HUES48 (cell line): ENCODE data around the gene ATP5ME.

Experiments
- H3K27ac ChIP-seq: one replicate; pipeline ENCODE4 v1.7.0; 2013; ENCODE audit warnings: low read depth, low read length, inconsistent platforms
- H3K27me3 ChIP-seq: 2 replicates; pipeline ENCODE4 v1.6.1; 2013; ENCODE audit warnings: mild to moderate bottlenecking, low read length; ENCODE audit not compliant: control insufficient read depth, insufficient read depth
- H3K36me3 ChIP-seq: 2 replicates; pipeline ENCODE4 v1.6.1; 2013; ENCODE audit warnings: low read length; ENCODE audit not compliant: control insufficient read depth, insufficient read depth
- H3K4me1 ChIP-seq: 2 replicates; pipeline ENCODE4 v1.6.1; 2013; ENCODE audit warnings: mild to moderate bottlenecking, low read length; ENCODE audit not compliant: control insufficient read depth, insufficient read depth
- H3K4me3 ChIP-seq: 2 replicates; pipeline ENCODE4 v1.5.1; 2013; ENCODE audit warnings: mild to moderate bottlenecking, low read depth, low read length
- H3K9ac ChIP-seq: 2 replicates; pipeline ENCODE4 v1.6.1; 2013; ENCODE audit warnings: mild to moderate bottlenecking, low read depth, low read length, moderate library complexity
- H3K9me3 ChIP-seq: 2 replicates; pipeline ENCODE4 v1.6.1; 2013; ENCODE audit warnings: low read length; ENCODE audit not compliant: control insufficient read depth, insufficient read depth

Gene ATP5ME

GRCh38 chr4:657338-657833, 16.7 kb downstream of the ATP5ME start:
- Histone ChIP-seq H3K9me3 (no peaks in the 10 kb centered on the region), H3K9ac (no peak overlapping the region), H3K27me3 (no peaks in the 10 kb centered on the region), H3K4me3 (no peak overlapping the region), H3K36me3 (no peaks in the 10 kb centered on the region), H3K4me1 (no peaks in the 10 kb centered on the region), H3K27ac (no peak overlapping the region)

- Histone ChIP-seq H3K4me1 (no peaks in the 10 kb centered on the region), H3K4me3 (no peak overlapping the region), H3K27ac (no peak overlapping the region), H3K9ac (no peak overlapping the region), H3K36me3 (no peaks in the 10 kb centered on the region), H3K9me3 (no peaks in the 10 kb centered on the region), H3K27me3 (no peaks in the 10 kb centered on the region)
These were observed 17.4 kb downstream of the ATP5ME start for GRCh38 chr4:656436-657337.

GRCh38 chr4:655464-656151, 18.5 kb downstream of the ATP5ME start:
- Histone ChIP-seq H3K36me3 (no peaks in the 10 kb centered on the region), H3K9ac (no peak overlapping the region), H3K4me1 (no peaks in the 10 kb centered on the region), H3K4me3 (no peak overlapping the region), H3K27ac (no peak overlapping the region), H3K9me3 (no peaks in the 10 kb centered on the region), H3K27me3 (no peaks in the 10 kb centered on the region)

GRCh38 chr4:654871-655463, 19.1 kb downstream of the ATP5ME start:
- Histone ChIP-seq H3K27ac (no peak overlapping the region), H3K4me3 (no peak overlapping the region), H3K9me3 (no peaks in the 10 kb centered on the region), H3K4me1 (no peaks in the 10 kb centered on the region), H3K9ac (no peak overlapping the region), H3K27me3 (no peaks in the 10 kb centered on the region), H3K36me3 (no peaks in the 10 kb centered on the region)

GRCh38 chr4:654503-654845, 19.6 kb downstream of the ATP5ME start:
- Histone ChIP-seq H3K27ac (no peak overlapping the region), H3K27me3 (no peaks in the 10 kb centered on the region), H3K4me3 (no peak overlapping the region), H3K4me1 (no peaks in the 10 kb centered on the region), H3K9me3 (no peaks in the 10 kb centered on the region), H3K36me3 (no peaks in the 10 kb centered on the region), H3K9ac (no peak overlapping the region)

DNA sequence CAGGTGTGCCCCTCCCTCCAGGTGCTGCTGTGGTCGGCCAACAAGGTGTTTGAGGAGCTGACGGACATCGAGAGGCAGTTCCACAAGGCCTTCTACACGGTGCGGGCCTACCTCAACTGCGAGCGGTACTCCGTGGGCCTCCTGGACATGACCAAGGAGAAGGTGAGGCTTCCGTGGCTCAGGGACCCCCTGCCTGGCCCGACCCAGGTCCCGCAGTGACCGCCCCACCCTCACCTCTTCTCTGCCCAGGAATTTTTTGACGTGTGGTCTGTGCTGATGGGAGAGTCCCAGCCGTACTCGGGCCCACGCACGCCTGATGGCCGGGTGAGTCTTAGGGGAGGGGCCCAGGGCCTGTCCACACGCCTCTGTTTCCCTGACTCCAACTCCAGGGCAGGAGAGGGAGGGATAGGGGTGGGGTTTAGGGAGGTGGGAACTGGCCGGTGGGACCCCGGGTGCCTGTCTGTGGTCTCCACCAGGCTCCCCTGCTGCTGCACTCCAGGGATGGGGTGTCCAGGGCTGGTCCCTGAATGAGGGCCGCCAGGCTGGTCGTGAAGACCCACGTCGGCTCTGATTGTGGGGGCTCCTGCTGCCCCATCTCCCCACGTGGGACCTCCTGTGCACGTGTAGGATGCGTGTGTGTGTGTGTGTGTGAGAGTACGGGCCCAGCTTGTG, 20.1 kb downstream of the ATP5ME start:
- no peak overlapping the region for H3K27ac ChIP-seq
- H3K4me3 ChIP-seq = no peak overlapping the region
- no peaks in the 10 kb centered on the region for H3K27me3 ChIP-seq
- no peaks in the 10 kb centered on the region for H3K36me3 ChIP-seq
- no peaks in the 10 kb centered on the region for H3K9me3 ChIP-seq
- H3K4me1 ChIP-seq = no peaks in the 10 kb centered on the region
- no peak overlapping the region for H3K9ac ChIP-seq

DNA sequence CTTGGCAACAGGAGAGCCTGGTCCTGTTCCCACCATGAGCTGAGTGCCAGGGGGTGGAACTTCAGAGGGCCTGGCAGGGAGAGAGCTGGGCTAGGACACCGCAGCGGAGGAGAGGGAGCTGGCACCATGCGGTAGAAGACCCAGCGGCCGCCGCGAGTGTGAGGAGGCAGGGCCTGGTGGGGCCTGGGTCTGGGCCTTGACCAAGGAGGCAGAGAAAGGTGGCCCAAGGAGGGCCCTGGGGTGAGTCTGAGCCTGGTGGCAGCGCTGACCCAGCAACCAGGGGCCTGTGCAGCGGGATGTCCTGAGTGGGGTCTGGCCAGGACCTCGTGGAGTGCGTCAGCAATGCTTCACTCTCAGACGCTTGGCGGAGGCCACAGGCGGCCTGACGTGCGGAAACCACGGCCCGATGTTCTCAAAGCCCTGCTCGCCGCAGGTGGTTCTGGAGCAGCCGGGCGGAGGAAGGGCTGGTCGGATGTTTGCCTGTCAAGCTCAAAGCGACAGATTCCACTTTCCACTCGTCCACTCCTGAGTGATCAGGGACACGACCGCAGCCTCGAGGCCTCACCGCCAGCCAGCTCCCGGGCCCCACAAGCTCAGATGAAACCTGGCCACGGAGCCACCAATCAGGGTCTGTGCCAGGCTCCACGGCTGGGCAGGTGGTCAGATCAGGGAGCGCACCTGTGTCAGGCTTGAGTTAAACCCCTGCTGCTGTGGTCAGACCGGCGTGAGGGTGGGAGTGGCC, 20.8 kb downstream of the ATP5ME start:
- Histone ChIP-seq H3K27me3 (no peaks in the 10 kb centered on the region), H3K36me3 (no peaks in the 10 kb centered on the region)

DNA sequence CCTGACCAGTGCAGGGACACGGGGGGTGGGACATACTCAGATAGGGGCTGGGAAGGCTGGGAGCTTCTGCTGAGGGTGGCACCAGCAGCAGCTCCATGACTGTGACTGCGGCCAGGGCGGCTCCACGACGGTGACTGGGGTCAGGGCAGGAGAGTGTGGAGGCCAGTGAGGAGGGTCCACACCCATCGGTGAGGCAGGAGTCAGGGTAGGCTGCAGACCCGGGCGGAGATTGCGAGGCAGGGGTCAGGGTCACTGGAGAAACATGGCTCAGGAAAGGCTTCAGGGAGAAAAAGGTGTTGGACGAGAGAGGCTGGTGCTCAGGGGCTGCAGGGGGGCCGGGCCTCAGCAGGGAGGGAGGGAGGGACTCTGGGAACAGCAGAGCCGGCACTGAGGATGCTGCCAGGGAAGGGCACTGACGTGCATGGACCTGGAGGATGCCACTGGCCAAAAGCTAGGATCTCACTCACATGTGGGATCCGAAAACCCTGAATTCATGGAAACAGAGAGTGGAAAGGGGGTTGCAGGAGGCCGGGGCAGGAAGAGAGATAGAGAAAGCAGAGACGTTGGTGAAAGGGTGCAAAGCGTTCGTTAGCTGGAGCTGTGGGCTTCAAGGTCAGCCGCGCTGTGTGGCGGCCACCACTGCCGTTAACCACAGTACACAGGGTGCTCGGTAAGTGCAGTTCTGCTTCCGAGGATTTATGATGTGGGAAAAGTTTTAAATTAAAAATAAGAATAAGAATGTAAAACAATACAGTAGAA, 22.0 kb downstream of the ATP5ME start:
- H3K27ac ChIP-seq = no peak overlapping the region
- H3K9ac ChIP-seq = no peak overlapping the region
- H3K4me3 ChIP-seq = no peak overlapping the region
- H3K27me3 ChIP-seq = no peaks in the 10 kb centered on the region
- no peaks in the 10 kb centered on the region for H3K9me3 ChIP-seq
- no peaks in the 10 kb centered on the region for H3K36me3 ChIP-seq
- H3K4me1 ChIP-seq = peaks cover 9% of the 10 kb centered on the region; the same call in 1 of the 2 replicates

More for the DNA sequence above, 20.8 kb downstream of the ATP5ME start:
- no peak overlapping the region for H3K9ac ChIP-seq
- H3K4me3 ChIP-seq = no peak overlapping the region
- H3K27ac ChIP-seq = no peak overlapping the region
- no peaks in the 10 kb centered on the region for H3K9me3 ChIP-seq
- H3K4me1 ChIP-seq = peaks cover 6% of the 10 kb centered on the region; the same call in 1 of the 2 replicates

GRCh38 chr4:650951-651883, 22.9 kb downstream of the ATP5ME start:
- H3K27ac ChIP-seq = no peak overlapping the region
- H3K9me3 ChIP-seq = no peaks in the 10 kb centered on the region
- H3K4me3 ChIP-seq = no peak overlapping the region
- H3K4me1 ChIP-seq = peaks cover 9% of the 10 kb centered on the region; the same call in 1 of the 2 replicates
- no peak overlapping the region for H3K9ac ChIP-seq
- H3K36me3 ChIP-seq = no peaks in the 10 kb centered on the region
- no peaks in the 10 kb centered on the region for H3K27me3 ChIP-seq
